Cardiac fibroblast (primary cell): ENCODE results near the gene FAM98B.

Experiments used
- DNase-seq, 2 donors: peaks; one replicate each; pipeline versions ENCODE4 v3.0.0 to v3.0.0-alpha.2; 2010; ENCODE audit warnings: low read depth in 2 of 2
- H3K4me3 ChIP-seq, 2 donors: replicated peaks in 1 of 2; 1 replicate in 1 of 2; 2 replicates in 1 of 2; pipeline ENCODE4 v1.5.1; 2011; ENCODE audit warnings: low read depth in 2 of 2, low read length in 2 of 2, mild to moderate bottlenecking in 2 of 2, moderate library complexity in 1 of 2
- CTCF ChIP-seq: IDR thresholded peaks from one replicate; pipeline ENCODE4 v1.5.1; 2011; ENCODE audit warnings: low read depth, mild to moderate bottlenecking, low read length, inconsistent platforms

FAM98B gene

GRCh38 chr15:38453971-38454695 is at the start of gene FAM98B:
FAM98B (plus strand) TSS chr15:38454127; CDS start chr15:38454162, 35 bp downstream.
- TF ChIP-seq CTCF: no peak
- peak within 1 kb of the TSS; percentile 75 to 94 for H3K4me3 ChIP-seq
- DNase-seq: peak; percentile 93

GRCh38 chr15:38406436-38406835 is 47.5 kb upstream of the FAM98B start:
- peak in 1 of 2 donors; percentile 51 for DNase-seq

GRCh38 chr15:38408576-38408975 is 45.4 kb upstream of the FAM98B start:
- no peak for DNase-seq
- H3K4me3 ChIP-seq: no peak overlapping the region
- TF ChIP-seq CTCF: no peak

More at GRCh38 chr15:38406436-38406835, 47.5 kb upstream of the FAM98B start:
- TF ChIP-seq CTCF: no peak
- H3K4me3 ChIP-seq: no peak overlapping the region

- peak in 1 of 2 donors; percentile 19 for DNase-seq
- TF ChIP-seq CTCF: no peak
- H3K4me3 ChIP-seq: no peak overlapping the region
Measured at GRCh38 chr15:38411902-38412301, 42.0 kb upstream of the FAM98B start.

- DNase-seq: no peak
- H3K4me3 ChIP-seq: no peak overlapping the region
- no peak for TF ChIP-seq CTCF
Measured at GRCh38 chr15:38412466-38412865, 41.5 kb upstream of the FAM98B start.

- no peak overlapping the region for H3K4me3 ChIP-seq
- peak; percentile 85 to 87 for DNase-seq
- TF ChIP-seq CTCF: peak; percentile 92
Measured at GRCh38 chr15:38414357-38414756, 39.6 kb upstream of the FAM98B start.

- no peak for TF ChIP-seq CTCF
- H3K4me3 ChIP-seq: no peak overlapping the region
- DNase-seq: no peak
Measured at GRCh38 chr15:38421069-38421690, 32.7 kb upstream of the FAM98B start.
